ENCODE results near the gene ADAMTS8.
"Not testable (repeated sequence)": the region's sequence is repeated elsewhere in the genome, so short reads cannot be mapped to it uniquely, and the experiment has no call there.

Gene ADAMTS8

DNA sequence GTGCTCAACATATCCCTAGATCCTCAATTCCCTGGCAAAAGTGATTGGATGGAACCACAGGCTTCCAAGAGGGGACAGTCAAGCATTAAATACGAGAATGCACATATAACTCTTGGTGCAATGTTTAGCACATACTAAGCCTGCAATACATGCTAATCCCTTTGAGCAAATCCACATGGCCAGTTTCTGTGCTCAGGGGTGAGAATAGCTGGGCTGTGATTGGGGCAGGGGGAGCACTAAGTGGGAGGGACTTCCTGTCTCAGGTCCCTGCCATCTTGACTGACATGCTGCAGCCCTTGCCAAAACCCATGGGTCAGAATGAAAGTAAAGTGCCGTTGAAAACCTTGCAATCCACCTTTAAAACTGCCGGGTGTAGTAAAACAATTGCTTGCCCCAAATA is 17.4 kb upstream of the ADAMTS8 start:
- no peak overlapping the region for H3K4me3 ChIP-seq (replicated peaks; ENCODE audit: low read depth, low read length)
- TF ChIP-seq, protein P1, sequence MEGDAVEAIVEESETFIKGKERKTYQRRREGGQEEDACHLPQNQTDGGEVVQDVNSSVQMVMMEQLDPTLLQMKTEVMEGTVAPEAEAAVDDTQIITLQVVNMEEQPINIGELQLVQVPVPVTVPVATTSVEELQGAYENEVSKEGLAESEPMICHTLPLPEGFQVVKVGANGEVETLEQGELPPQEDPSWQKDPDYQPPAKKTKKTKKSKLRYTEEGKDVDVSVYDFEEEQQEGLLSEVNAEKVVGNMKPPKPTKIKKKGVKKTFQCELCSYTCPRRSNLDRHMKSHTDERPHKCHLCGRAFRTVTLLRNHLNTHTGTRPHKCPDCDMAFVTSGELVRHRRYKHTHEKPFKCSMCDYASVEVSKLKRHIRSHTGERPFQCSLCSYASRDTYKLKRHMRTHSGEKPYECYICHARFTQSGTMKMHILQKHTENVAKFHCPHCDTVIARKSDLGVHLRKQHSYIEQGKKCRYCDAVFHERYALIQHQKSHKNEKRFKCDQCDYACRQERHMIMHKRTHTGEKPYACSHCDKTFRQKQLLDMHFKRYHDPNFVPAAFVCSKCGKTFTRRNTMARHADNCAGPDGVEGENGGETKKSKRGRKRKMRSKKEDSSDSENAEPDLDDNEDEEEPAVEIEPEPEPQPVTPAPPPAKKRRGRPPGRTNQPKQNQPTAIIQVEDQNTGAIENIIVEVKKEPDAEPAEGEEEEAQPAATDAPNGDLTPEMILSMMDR (IDR thresholded peaks at IDR 0.05; ENCODE audit: insufficient read depth, low read length, poor library complexity, severe bottlenecking): no peak
- no peaks in the 10 kb centered on the region for H3K36me3 ChIP-seq (ENCODE audit: control insufficient read depth, insufficient read depth, low read length)
- H3K27me3 ChIP-seq (replicated peaks; ENCODE audit: control insufficient read depth, insufficient read depth, low read length): no peaks in the 10 kb centered on the region; the same call in none of the 2 replicates
- no peak for DNase-seq (ENCODE audit: extremely low read depth, insufficient read length)

- no peak for DNase-seq (ENCODE audit: extremely low read depth, insufficient read length)
- TF ChIP-seq, protein P1 (IDR thresholded peaks at IDR 0.05; ENCODE audit: insufficient read depth, low read length, poor library complexity, severe bottlenecking): no peak
- Histone ChIP-seq H3K4me3 (replicated peaks; ENCODE audit: low read depth, low read length) (no peak overlapping the region), H3K36me3 (ENCODE audit: control insufficient read depth, insufficient read depth, low read length) (no peaks in the 10 kb centered on the region), H3K27me3 (replicated peaks; ENCODE audit: control insufficient read depth, insufficient read depth, low read length) (peaks cover 4% of the 10 kb centered on the region)
Observed at GRCh38 chr11:130442737-130443136, 14.3 kb upstream of the ADAMTS8 start.

GRCh38 chr11:130441719-130442118 is 13.3 kb upstream of the ADAMTS8 start:
- Histone ChIP-seq H3K36me3 (ENCODE audit: control insufficient read depth, insufficient read depth, low read length) (no peaks in the 10 kb centered on the region), H3K27me3 (replicated peaks; ENCODE audit: control insufficient read depth, insufficient read depth, low read length) (peaks cover 4% of the 10 kb centered on the region), H3K4me3 (replicated peaks; ENCODE audit: low read depth, low read length) (no peak overlapping the region)
- no peak for DNase-seq (ENCODE audit: extremely low read depth, insufficient read length)
- TF ChIP-seq, protein P1 (IDR thresholded peaks at IDR 0.05; ENCODE audit: insufficient read depth, low read length, poor library complexity, severe bottlenecking): no peak

DNA sequence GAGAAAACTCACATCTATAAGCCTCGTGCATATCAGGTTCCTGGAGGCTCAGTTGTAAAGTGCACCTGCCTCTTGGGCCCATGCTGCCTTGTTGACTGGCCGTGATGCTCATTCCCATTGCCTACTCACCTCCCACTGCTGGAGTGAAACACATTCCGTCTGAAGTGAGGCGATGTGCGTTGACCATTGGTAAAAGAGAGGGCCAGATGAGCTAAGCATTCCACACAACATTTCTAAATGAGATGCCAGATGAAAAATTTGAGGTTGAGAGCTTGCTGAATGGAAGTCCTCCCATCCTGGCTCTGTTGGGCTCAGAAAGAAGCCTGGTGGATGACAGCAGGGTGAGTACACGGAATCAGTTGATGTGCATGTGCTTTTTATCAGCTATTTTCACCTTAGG is 11.5 kb upstream of the ADAMTS8 start:
- Histone ChIP-seq H3K4me3 (replicated peaks; ENCODE audit: low read depth, low read length) (no peak overlapping the region), H3K27me3 (replicated peaks; ENCODE audit: control insufficient read depth, insufficient read depth, low read length) (peaks cover 4% of the 10 kb centered on the region), H3K36me3 (ENCODE audit: control insufficient read depth, insufficient read depth, low read length) (no peaks in the 10 kb centered on the region)
- TF ChIP-seq, protein P1 (IDR thresholded peaks at IDR 0.05; ENCODE audit: insufficient read depth, low read length, poor library complexity, severe bottlenecking): no peak
- no peak for DNase-seq (ENCODE audit: extremely low read depth, insufficient read length)

DNA sequence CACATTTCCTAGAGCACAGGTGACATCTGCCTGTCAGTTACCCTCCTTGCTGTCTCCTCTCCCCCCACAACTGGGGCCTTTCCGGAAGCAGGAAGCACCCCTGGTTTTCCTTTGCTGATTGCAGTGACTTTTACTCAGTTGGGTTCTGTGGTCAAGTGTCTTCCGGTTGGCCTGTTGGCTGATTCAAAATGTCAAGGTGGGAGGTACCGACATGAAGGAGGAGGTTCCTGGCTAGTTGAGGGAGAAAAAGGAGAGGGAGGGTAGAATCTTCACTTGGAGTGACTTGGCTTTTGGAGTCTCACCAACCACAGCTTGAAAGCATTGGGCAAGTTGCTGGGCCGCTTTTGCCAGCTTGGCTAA is 10.7 kb upstream of the ADAMTS8 start:
- Histone ChIP-seq H3K36me3 (ENCODE audit: control insufficient read depth, insufficient read depth, low read length) (no peaks in the 10 kb centered on the region), H3K27me3 (replicated peaks; ENCODE audit: control insufficient read depth, insufficient read depth, low read length) (peaks cover 4% of the 10 kb centered on the region), H3K4me3 (replicated peaks; ENCODE audit: low read depth, low read length) (no peak overlapping the region)
- TF ChIP-seq, protein P1 (IDR thresholded peaks at IDR 0.05; ENCODE audit: insufficient read depth, low read length, poor library complexity, severe bottlenecking): no peak
- no peak for DNase-seq (ENCODE audit: extremely low read depth, insufficient read length)

DNA sequence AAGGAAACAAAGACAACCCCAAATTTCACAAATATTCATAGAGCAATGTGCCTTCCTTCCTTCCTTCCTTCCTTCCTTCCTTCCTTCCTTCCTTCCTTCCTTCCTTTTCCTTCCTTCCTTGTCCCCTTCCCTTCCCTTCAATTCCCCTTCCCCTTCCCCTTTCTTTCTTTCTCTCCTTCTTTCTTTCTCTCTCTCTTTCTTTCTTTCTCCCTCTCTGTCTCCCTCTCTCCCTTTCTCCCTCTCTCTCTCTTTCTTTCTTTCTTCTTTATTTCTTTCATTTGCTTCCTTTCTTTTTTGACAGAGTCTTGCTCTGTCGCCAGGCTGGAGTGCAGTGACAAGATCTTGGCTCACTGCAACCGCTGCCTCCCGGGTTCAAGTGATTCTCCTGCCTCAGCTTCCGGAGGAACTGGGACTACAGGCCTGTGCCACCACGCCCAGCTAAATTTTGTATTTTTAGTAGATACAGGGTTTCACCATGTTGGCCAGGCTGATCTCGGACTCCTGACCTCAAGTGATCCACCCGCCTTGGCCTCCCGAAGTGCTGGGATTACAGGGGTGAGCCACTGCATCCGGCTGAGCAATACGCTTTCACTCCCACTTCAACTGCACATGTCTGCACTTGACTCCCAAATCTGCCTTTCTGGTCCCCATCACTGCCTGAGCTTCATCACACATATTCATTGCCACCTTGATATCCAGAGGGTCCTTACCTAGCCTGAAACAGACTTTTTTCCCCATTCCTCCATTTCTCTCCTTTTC is 10.2 kb upstream of the ADAMTS8 start:
- H3K4me3 ChIP-seq (replicated peaks; ENCODE audit: low read depth, low read length); DNase-seq (ENCODE audit: extremely low read depth, insufficient read length); H3K27me3 ChIP-seq (replicated peaks; ENCODE audit: control insufficient read depth, insufficient read depth, low read length); H3K36me3 ChIP-seq (ENCODE audit: control insufficient read depth, insufficient read depth, low read length): not testable (repeated sequence)
